Limb (tissue), 2 donors: ENCODE data around the gene GSDMA.

Experiments used
- DNase-seq, 2 donors: peaks; one replicate each; pipeline ENCODE4 v3.0.0-alpha.2; 2016; ENCODE audit errors: extremely low spot score in 2 of 2

The GSDMA gene

GRCh38 chr17:39955726-39956225 lies 7.0 kb upstream of the GSDMA start:
- DNase-seq, result no peak

GRCh38 chr17:39960524-39961041 lies 2.2 kb upstream of the GSDMA start:
- no peak for DNase-seq

GRCh38 chr17:39963829-39964228 lies 1.0 kb downstream of the GSDMA start:
- no peak for DNase-seq

- DNase-seq, result no peak
Measured at GRCh38 chr17:39965017-39965699, 2.4 kb downstream of the GSDMA start.

- DNase-seq, result no peak
Measured at GRCh38 chr17:39966771-39967170, 4.0 kb downstream of the GSDMA start.

GRCh38 chr17:39968761-39969160 lies 6.0 kb downstream of the GSDMA start:
- no peak for DNase-seq

- DNase-seq, result no peak
Measured at GRCh38 chr17:39969375-39969774, 6.6 kb downstream of the GSDMA start.

- no peak for DNase-seq
Measured at GRCh38 chr17:39970157-39970692, 7.4 kb downstream of the GSDMA start.

- no peak for DNase-seq
Measured at GRCh38 chr17:39971076-39971603, 8.3 kb downstream of the GSDMA start.

GRCh38 chr17:39972271-39972670 lies 9.5 kb downstream of the GSDMA start:
- DNase-seq, result no peak

- no peak for DNase-seq
Measured at GRCh38 chr17:39973496-39973895, 10.7 kb downstream of the GSDMA start.

- no peak for DNase-seq
Measured at GRCh38 chr17:39974433-39974832, 11.6 kb downstream of the GSDMA start.

GRCh38 chr17:39975801-39976200 lies 13.0 kb downstream of the GSDMA start:
- DNase-seq, result no peak

- no peak for DNase-seq
Measured at GRCh38 chr17:39979016-39979670, 16.3 kb downstream of the GSDMA start.

- DNase-seq, result peak in 1 of 2 donors; percentile 43
Measured at GRCh38 chr17:39979893-39980350, 17.1 kb downstream of the GSDMA start.

- peak; percentile 99 for DNase-seq
Measured at GRCh38 chr17:39980351-39981206, 17.8 kb downstream of the GSDMA start, which contains the start of gene PSMD3. TSS of gene PSMD3 (plus strand) at chr17:39980807. CDS start at chr17:39980971, 164 bp downstream.

GRCh38 chr17:39981207-39981741 lies 18.5 kb downstream of the GSDMA start:
- no peak for DNase-seq

GRCh38 chr17:39981766-39982375 lies 19.1 kb downstream of the GSDMA start:
- DNase-seq, result no peak

- no peak for DNase-seq
Measured at GRCh38 chr17:39988206-39988810, 25.5 kb downstream of the GSDMA start.

- no peak for DNase-seq
Measured at GRCh38 chr17:39994448-39994847, 31.6 kb downstream of the GSDMA start.
